Measurements from ENCODE around the gene CRAMP1. TPM values are rescaled to one million over a fixed set of nuclear protein-coding genes. Genes with fewer than 3 reads are reported as not detected.

The CRAMP1 gene
- total RNA-seq, 1 experiment from 2014 or later = 9.9 TPM

- DNase-seq = no peak
- H3K27me3 ChIP-seq (ENCODE audit: control insufficient read depth, insufficient read depth, low read length) = no peaks in the 10 kb centered on the region
- H3K4me3 ChIP-seq (ENCODE audit: insufficient read depth, low read depth, low read length) = no peak overlapping the region
- peaks cover 51% of the 10 kb centered on the region for H3K36me3 ChIP-seq (replicated peaks; ENCODE audit: control insufficient read depth, insufficient read depth, low read length)
Observed at GRCh38 chr16:1668612-1669319, 56.6 kb downstream of the CRAMP1 start.

GRCh38 chr16:1669698-1670097, 57.5 kb downstream of the CRAMP1 start:
- no peak for DNase-seq
- no peaks in the 10 kb centered on the region for H3K27me3 ChIP-seq (ENCODE audit: control insufficient read depth, insufficient read depth, low read length)
- no peak overlapping the region for H3K4me3 ChIP-seq (ENCODE audit: insufficient read depth, low read depth, low read length)
- peaks cover 54% of the 10 kb centered on the region for H3K36me3 ChIP-seq (replicated peaks; ENCODE audit: control insufficient read depth, insufficient read depth, low read length)

DNA sequence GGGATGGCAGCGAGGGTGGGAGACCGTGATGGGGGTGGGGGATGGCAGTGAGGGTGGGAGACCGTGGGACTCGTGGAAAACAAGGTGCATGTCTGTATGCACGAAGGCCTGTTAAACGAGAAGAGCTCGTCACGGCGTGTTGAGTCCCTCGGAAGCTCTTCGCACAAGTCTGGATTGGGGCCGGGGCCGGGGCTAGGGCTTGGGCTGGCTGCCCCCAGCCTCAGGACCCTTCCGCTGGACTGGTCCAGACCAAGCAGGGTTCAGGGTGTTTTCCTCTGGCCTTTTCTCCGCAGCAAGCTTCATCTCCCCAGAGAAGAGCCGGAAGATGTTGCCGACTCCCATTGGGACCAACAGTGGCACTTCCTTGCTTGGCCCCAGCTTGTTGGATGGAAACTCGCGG, 58.2 kb downstream of the CRAMP1 start:
- Histone ChIP-seq H3K36me3 (replicated peaks; ENCODE audit: control insufficient read depth, insufficient read depth, low read length) (peaks cover 51% of the 10 kb centered on the region), H3K27me3 (ENCODE audit: control insufficient read depth, insufficient read depth, low read length) (no peaks in the 10 kb centered on the region), H3K4me3 (ENCODE audit: insufficient read depth, low read depth, low read length) (no peak overlapping the region)
- DNase-seq = no peak

- Histone ChIP-seq H3K36me3 (replicated peaks; ENCODE audit: control insufficient read depth, insufficient read depth, low read length) (peaks cover 50% of the 10 kb centered on the region), H3K4me3 (ENCODE audit: insufficient read depth, low read depth, low read length) (no peak overlapping the region), H3K27me3 (ENCODE audit: control insufficient read depth, insufficient read depth, low read length) (no peaks in the 10 kb centered on the region)
- no peak for DNase-seq
Observed at GRCh38 chr16:1670866-1671265, 58.7 kb downstream of the CRAMP1 start.

- H3K36me3 ChIP-seq (replicated peaks; ENCODE audit: control insufficient read depth, insufficient read depth, low read length) = peaks cover 30% of the 10 kb centered on the region
- no peaks in the 10 kb centered on the region for H3K27me3 ChIP-seq (ENCODE audit: control insufficient read depth, insufficient read depth, low read length)
- no peak for DNase-seq
- no peak overlapping the region for H3K4me3 ChIP-seq (ENCODE audit: insufficient read depth, low read depth, low read length)
Observed at GRCh38 chr16:1673424-1674151, 61.4 kb downstream of the CRAMP1 start.

GRCh38 chr16:1674306-1674705, 62.1 kb downstream of the CRAMP1 start:
- H3K27me3 ChIP-seq (ENCODE audit: control insufficient read depth, insufficient read depth, low read length) = no peaks in the 10 kb centered on the region
- no peak for DNase-seq
- H3K36me3 ChIP-seq (replicated peaks; ENCODE audit: control insufficient read depth, insufficient read depth, low read length) = peaks cover 28% of the 10 kb centered on the region
- no peak overlapping the region for H3K4me3 ChIP-seq (ENCODE audit: insufficient read depth, low read depth, low read length)

DNA sequence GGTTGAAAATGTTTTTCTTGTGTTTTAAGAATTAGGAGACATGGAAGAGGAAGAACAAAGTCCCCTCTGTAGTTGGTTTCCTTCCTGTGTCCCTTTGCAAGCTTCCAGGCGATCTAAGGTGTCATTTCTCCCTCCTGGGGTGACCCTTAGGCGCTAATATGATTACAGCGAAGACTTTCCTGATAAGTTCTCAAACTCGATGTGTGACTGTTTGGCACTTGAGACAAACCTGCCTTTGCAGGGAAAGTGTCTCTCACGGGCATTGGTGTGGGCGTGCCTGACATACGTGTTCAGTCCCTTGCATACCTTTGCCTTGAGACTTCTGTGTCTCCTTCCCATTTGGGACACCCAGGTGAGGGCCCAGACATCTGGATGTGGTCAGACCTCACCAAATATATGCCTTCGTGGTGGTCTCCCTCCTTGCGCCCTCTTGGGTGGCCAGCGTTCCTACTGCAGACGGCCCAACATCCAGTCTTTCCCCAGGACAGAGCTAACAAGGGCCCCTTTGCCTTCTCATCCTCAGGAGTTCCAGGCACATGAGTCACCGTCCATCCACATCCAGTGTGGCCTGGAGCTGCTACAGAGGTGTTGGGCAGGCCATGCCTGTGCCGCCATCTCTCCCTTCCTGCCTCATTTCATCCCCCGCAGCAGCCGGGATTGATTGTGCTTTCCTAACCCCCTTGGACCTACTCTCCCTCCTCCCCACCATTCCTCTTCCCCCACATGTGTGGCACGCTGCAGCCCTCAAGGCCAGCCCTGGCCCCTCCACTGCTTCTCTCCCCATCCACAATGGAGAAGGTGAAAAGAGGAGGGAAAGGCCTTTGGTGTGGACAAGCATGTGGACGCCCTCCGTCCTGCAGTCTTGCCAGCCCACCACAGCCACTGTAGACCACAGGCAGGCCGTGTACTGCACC, 62.8 kb downstream of the CRAMP1 start:
- no peak for DNase-seq
- no peaks in the 10 kb centered on the region for H3K27me3 ChIP-seq (ENCODE audit: control insufficient read depth, insufficient read depth, low read length)
- no peak overlapping the region for H3K4me3 ChIP-seq (ENCODE audit: insufficient read depth, low read depth, low read length)
- peaks cover 24% of the 10 kb centered on the region for H3K36me3 ChIP-seq (replicated peaks; ENCODE audit: control insufficient read depth, insufficient read depth, low read length)

DNA sequence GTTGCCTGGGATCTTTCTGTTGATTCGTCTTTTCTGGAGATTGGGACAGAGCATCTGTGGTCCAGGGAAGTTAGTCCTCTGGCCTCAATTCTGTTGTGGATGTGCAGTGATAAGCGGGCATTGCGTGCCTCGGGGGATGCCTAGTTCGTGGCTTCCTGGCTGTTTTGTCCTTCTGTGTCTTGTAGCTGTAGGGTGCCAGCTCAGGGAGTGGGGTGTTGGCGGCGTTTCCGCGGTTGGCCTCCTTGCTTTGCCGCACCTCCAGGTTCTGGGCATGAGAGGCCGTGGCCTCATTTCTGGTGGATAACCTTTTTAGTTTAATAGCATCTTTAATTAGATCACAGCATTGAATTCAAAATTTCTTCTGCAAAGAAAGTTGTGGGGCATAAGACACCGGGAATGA, 64.5 kb downstream of the CRAMP1 start:
- Histone ChIP-seq H3K27me3 (ENCODE audit: control insufficient read depth, insufficient read depth, low read length) (no peaks in the 10 kb centered on the region), H3K4me3 (ENCODE audit: insufficient read depth, low read depth, low read length) (no peak overlapping the region), H3K36me3 (replicated peaks; ENCODE audit: control insufficient read depth, insufficient read depth, low read length) (peaks cover 17% of the 10 kb centered on the region)
- no peak for DNase-seq

GRCh38 chr16:1677339-1677738, 65.2 kb downstream of the CRAMP1 start:
- H3K4me3 ChIP-seq (ENCODE audit: insufficient read depth, low read depth, low read length) = no peak overlapping the region
- peaks cover 12% of the 10 kb centered on the region for H3K36me3 ChIP-seq (replicated peaks; ENCODE audit: control insufficient read depth, insufficient read depth, low read length)
- peak; percentile 73 for DNase-seq
- H3K27me3 ChIP-seq (ENCODE audit: control insufficient read depth, insufficient read depth, low read length) = no peaks in the 10 kb centered on the region

DNA sequence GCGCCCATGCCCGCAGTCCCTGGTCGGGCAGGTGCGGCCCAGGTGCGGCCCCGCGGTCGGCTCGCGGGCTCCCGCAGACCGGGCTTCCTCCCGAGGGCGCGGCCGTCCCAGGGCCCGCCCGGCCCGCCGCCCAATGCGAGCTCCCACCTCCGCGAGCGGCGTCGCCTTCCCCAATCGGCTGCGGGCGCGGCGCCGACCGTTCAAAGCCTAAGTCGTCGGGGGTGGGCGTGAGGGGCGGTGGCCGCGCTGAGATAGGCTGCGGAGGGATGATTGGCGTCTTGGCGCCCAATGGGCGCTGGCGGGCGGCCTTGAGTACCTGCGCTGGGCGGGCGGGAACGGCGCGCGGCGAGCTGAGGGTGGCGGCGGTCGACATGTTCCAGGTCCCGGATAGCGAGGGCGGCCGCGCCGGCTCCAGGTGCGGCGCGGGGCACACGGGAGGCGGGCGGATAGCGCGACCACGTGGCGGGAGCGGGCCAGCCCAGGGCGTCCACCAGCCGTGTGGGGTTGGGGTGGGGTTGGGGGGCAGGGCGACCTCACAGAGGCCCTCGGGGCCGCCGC, 65.9 kb downstream of the CRAMP1 start, which contains the start of gene JPT2:
JPT2 (plus strand) TSS at position 338 of the 558 bp plus-strand sequence; CDS start at position 372, 34 bp downstream.
- Histone ChIP-seq H3K4me3 (ENCODE audit: insufficient read depth, low read depth, low read length) (peak within 1 kb of the TSS; percentile 91), H3K36me3 (replicated peaks; ENCODE audit: control insufficient read depth, insufficient read depth, low read length) (peaks cover 10% of the 10 kb centered on the region), H3K27me3 (ENCODE audit: control insufficient read depth, insufficient read depth, low read length) (no peaks in the 10 kb centered on the region)
- DNase-seq = peak; percentile 100

DNA sequence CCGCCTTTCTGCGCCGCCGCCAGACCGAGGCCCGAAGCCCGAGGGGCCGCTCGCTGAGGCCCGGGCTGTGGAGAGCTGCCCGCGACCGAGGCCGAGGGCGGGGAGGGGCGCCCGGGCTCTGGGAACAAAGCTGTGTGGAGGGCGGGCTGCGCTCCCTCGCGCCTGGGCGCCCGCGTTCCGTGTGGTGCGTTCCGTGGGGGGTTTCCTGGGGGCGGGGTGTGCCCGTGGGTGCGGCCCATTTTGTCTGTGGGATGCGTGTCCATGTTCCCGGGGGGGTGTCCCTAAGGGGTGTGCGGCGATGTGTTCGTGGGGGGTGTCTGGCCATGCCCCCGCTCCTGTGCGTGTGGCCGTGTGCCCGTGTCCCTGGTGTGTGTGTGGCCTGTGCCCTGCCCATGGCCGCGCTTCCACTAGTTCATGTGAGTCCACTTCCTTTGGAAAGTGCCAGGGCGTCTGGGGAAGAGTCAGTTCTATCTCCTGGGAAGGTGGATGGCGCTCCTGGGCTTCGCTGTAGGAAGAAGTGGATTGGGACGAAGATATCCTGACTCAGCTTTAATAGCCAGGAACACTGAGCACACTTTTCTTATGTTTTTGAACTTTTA, 66.4 kb downstream of the CRAMP1 start:
- DNase-seq = peak; percentile 66
- peaks cover 13% of the 10 kb centered on the region for H3K36me3 ChIP-seq (replicated peaks; ENCODE audit: control insufficient read depth, insufficient read depth, low read length)
- peak overlapping the region; percentile 91 for H3K4me3 ChIP-seq (ENCODE audit: insufficient read depth, low read depth, low read length)
- no peaks in the 10 kb centered on the region for H3K27me3 ChIP-seq (ENCODE audit: control insufficient read depth, insufficient read depth, low read length)

- no peaks in the 10 kb centered on the region for H3K27me3 ChIP-seq (ENCODE audit: control insufficient read depth, insufficient read depth, low read length)
- H3K4me3 ChIP-seq (ENCODE audit: insufficient read depth, low read depth, low read length) = no peak overlapping the region
- peaks cover 13% of the 10 kb centered on the region for H3K36me3 ChIP-seq (replicated peaks; ENCODE audit: control insufficient read depth, insufficient read depth, low read length)
- no peak for DNase-seq
Observed at GRCh38 chr16:1680361-1680760, 68.2 kb downstream of the CRAMP1 start.

- H3K36me3 ChIP-seq (replicated peaks; ENCODE audit: control insufficient read depth, insufficient read depth, low read length) = peaks cover 14% of the 10 kb centered on the region
- no peak overlapping the region for H3K4me3 ChIP-seq (ENCODE audit: insufficient read depth, low read depth, low read length)
- H3K27me3 ChIP-seq (ENCODE audit: control insufficient read depth, insufficient read depth, low read length) = no peaks in the 10 kb centered on the region
- no peak for DNase-seq
Observed at GRCh38 chr16:1681032-1681431, 68.9 kb downstream of the CRAMP1 start.

All from H7 (cell line).